H9 (cell line): ENCODE data around the gene SETDB2. TPM values are rescaled to one million over a fixed set of nuclear protein-coding genes. Genes with fewer than 3 reads are reported as not detected.

Experiments used
- DNase-seq: peaks from one replicate; pipeline ENCODE4 v3.0.0-alpha.2; 2017
- H2AFZ ChIP-seq: one replicate; pipeline ENCODE4 v1.6.1; 2013; ENCODE audit warnings: mild to moderate bottlenecking, low read length, control low read depth, moderate library complexity
- H2AK5ac ChIP-seq: 2 replicates; pipeline ENCODE4 v1.6.1; 2013; ENCODE audit warnings: low read length, control low read depth, mixed read lengths; ENCODE audit not compliant: insufficient read length
- H2BK120ac ChIP-seq: one replicate; pipeline ENCODE4 v1.6.1; 2013; ENCODE audit warnings: low read depth, mild to moderate bottlenecking, low read length, control low read depth, inconsistent platforms; ENCODE audit not compliant: poor library complexity, severe bottlenecking
- H2BK12ac ChIP-seq: 2 replicates; pipeline ENCODE4 v1.6.1; 2013; ENCODE audit warnings: low read length, control low read depth, mixed read lengths, low read depth; ENCODE audit not compliant: insufficient read length
- H2BK15ac ChIP-seq: 2 replicates; pipeline ENCODE4 v1.6.1; 2013; ENCODE audit warnings: low read depth, low read length, control low read depth
- H2BK20ac ChIP-seq: one replicate; pipeline ENCODE4 v1.6.1; 2013; ENCODE audit warnings: low read depth, mild to moderate bottlenecking, low read length, control low read depth, inconsistent platforms; ENCODE audit not compliant: poor library complexity, severe bottlenecking
- H2BK5ac ChIP-seq: 2 replicates; pipeline ENCODE4 v1.6.1; 2013; ENCODE audit warnings: low read length, control low read depth, mixed read lengths; ENCODE audit not compliant: insufficient read length
- H3K14ac ChIP-seq: 2 replicates; pipeline ENCODE4 v1.6.1; 2013; ENCODE audit warnings: low read length, control low read depth; ENCODE audit not compliant: insufficient read depth
- H3K18ac ChIP-seq: 2 replicates; pipeline ENCODE4 v1.6.1; 2013; ENCODE audit warnings: low read depth, mild to moderate bottlenecking, mixed read lengths, low read length, control low read depth; ENCODE audit not compliant: insufficient read length
- H3K23ac ChIP-seq: 2 replicates; pipeline ENCODE4 v1.6.1; 2013; ENCODE audit warnings: low read length, control low read depth, mixed read lengths, low read depth; ENCODE audit not compliant: insufficient read length
- H3K23me2 ChIP-seq: 2 replicates; pipeline ENCODE4 v1.6.1; 2013; ENCODE audit warnings: low read depth, mild to moderate bottlenecking, mixed read lengths, low read length, control low read depth; ENCODE audit not compliant: insufficient read length, poor library complexity, severe bottlenecking
- H3K27ac ChIP-seq: 2 replicates; pipeline ENCODE4 v1.5.1; 2013; ENCODE audit warnings: low read length, control low read depth, mixed read lengths, low read depth; ENCODE audit not compliant: insufficient read length
- H3K27me3 ChIP-seq: 2 replicates; pipeline ENCODE4 v1.6.1; 2013; ENCODE audit warnings: low read length, control low read depth, inconsistent platforms; ENCODE audit not compliant: insufficient read depth
- H3K4ac ChIP-seq: 2 replicates; pipeline ENCODE4 v1.6.1; 2013; ENCODE audit warnings: low read depth, mild to moderate bottlenecking, control low read depth, inconsistent platforms, low read length, moderate library complexity
- H3K4me1 ChIP-seq: 2 replicates; pipeline ENCODE4 v1.6.1; 2013; ENCODE audit warnings: low read length, control low read depth, inconsistent platforms; ENCODE audit not compliant: insufficient read depth
- H3K4me2 ChIP-seq: 2 replicates; pipeline ENCODE4 v1.6.1; 2013; ENCODE audit warnings: low read length, control low read depth, mixed read lengths; ENCODE audit not compliant: insufficient read length, insufficient read depth
- H3K56ac ChIP-seq: 2 replicates; pipeline ENCODE4 v1.6.1; 2013; ENCODE audit warnings: low read depth, mild to moderate bottlenecking, mixed read lengths, low read length, control low read depth; ENCODE audit not compliant: insufficient read length
- H3K79me1 ChIP-seq: 2 replicates; pipeline ENCODE4 v1.6.1; 2013; ENCODE audit warnings: low read depth, mild to moderate bottlenecking, moderate library complexity, low read length, control low read depth, inconsistent platforms; ENCODE audit not compliant: insufficient read depth, poor library complexity, severe bottlenecking
- H3K79me2 ChIP-seq: 2 replicates; pipeline ENCODE4 v1.6.1; 2013; ENCODE audit warnings: low read length, control low read depth, inconsistent platforms; ENCODE audit not compliant: insufficient read depth
- H3K9ac ChIP-seq: 2 replicates; pipeline ENCODE4 v1.6.1; 2013; ENCODE audit warnings: low read length, control low read depth, mixed read lengths; ENCODE audit not compliant: insufficient read length; ENCODE audit errors: extremely low read depth
- H3K9me3 ChIP-seq: one replicate; pipeline ENCODE4 v1.6.1; 2013; ENCODE audit warnings: low read depth, low read length, inconsistent platforms; ENCODE audit not compliant: control insufficient read depth
- H3T11ph ChIP-seq: one replicate; pipeline ENCODE4 v1.6.1; 2013; ENCODE audit warnings: mild to moderate bottlenecking, low read length, control low read depth, inconsistent platforms
- H4K20me1 ChIP-seq: one replicate; pipeline ENCODE4 v1.6.1; 2013; ENCODE audit not compliant: control insufficient read depth, insufficient read length, insufficient read depth
- H4K5ac ChIP-seq: 2 replicates; pipeline ENCODE4 v1.6.1; 2013; ENCODE audit warnings: low read depth, mild to moderate bottlenecking, mixed read lengths, low read length, control low read depth; ENCODE audit not compliant: insufficient read length
- H4K8ac ChIP-seq: replicated peaks from 2 replicates; pipeline ENCODE4 v1.6.1; 2013; ENCODE audit warnings: low read length, control low read depth, mixed read lengths, low read depth; ENCODE audit not compliant: insufficient read length
- H4K91ac ChIP-seq: 2 replicates; pipeline ENCODE4 v1.6.1; 2013; ENCODE audit warnings: low read depth, mild to moderate bottlenecking, moderate library complexity, mixed read lengths, low read length, control low read depth; ENCODE audit not compliant: insufficient read length
- H3K27ac Mint-ChIP-seq, 3 experiments: 2 replicates in 2 of 3; 3 replicates in 1 of 3; pipeline ENCODE4 v1.8.0; 2020 to 2021; ENCODE audit warnings: mixed read lengths in 3 of 3, mild to moderate bottlenecking in 1 of 3, moderate library complexity in 1 of 3
- H3K27me3 Mint-ChIP-seq: 2 replicates; pipeline ENCODE4 v1.8.0; 2021; ENCODE audit warnings: low read depth, mild to moderate bottlenecking, moderate library complexity, mixed read lengths
- H3K36me3 Mint-ChIP-seq, 3 experiments: 2 replicates in 2 of 3; 3 replicates in 1 of 3; pipeline ENCODE4 v1.8.0; 2020 to 2021; ENCODE audit warnings: low read depth in 3 of 3, mixed read lengths in 3 of 3; ENCODE audit not compliant: insufficient read depth in 1 of 3
- H3K4me1 Mint-ChIP-seq, 2 experiments: 2 replicates each; pipeline ENCODE4 v1.8.0; 2020; ENCODE audit warnings: mixed read lengths in 2 of 2
- H3K4me3 Mint-ChIP-seq, 2 experiments: 2 replicates in 1 of 2; 3 replicates in 1 of 2; pipeline ENCODE4 v1.8.0; 2020 to 2021; ENCODE audit warnings: mild to moderate bottlenecking in 2 of 2, mixed read lengths in 2 of 2, moderate library complexity in 1 of 2
- H3K9me3 Mint-ChIP-seq, 2 experiments: 2 replicates in 1 of 2; 3 replicates in 1 of 2; pipeline ENCODE4 v1.8.0; 2020; ENCODE audit warnings: mild to moderate bottlenecking in 2 of 2, mixed read lengths in 2 of 2, moderate library complexity in 1 of 2
- CTCF ChIP-seq: fragments of 200-600 bp; sonication (generic); conservative IDR thresholded peaks from 3 replicates; pipeline ENCODE4 v1.8.0; 2021; ENCODE audit warnings: antibody characterized with exemption, mild to moderate bottlenecking
- WGBS: extraction: QIAGEN DNeasy Blood & Tissue Kit; methylation state at CpG from one replicate; pipeline ENCODE4 v1.1.7; 2013; ENCODE audit warnings: missing lambda C conversion rate, low lambda C conversion rate, mixed read lengths; ENCODE audit not compliant: insufficient read length; ENCODE audit errors: extremely low coverage; 5-methylcytosine and 5-hydroxymethylcytosine counted together
- total RNA-seq: library from RNA; stranded (reverse); gene quantifications from 2 replicates; pipeline ENCODE4 v1.2.1, GENCODE V29; 2021

Gene SETDB2
- total RNA-seq, 1 experiment from 2014 or later: 5.7 TPM

- Histone ChIP-seq H3K27ac (no peak overlapping the region), H3K4me1 (no peaks in the 10 kb centered on the region), H3K9me3 (no peaks in the 10 kb centered on the region), H4K8ac (no peak overlapping the region), H2BK5ac (no peak overlapping the region), H2BK120ac (no peak overlapping the region), H3K23me2 (peaks cover 13% of the 10 kb centered on the region), H3K18ac (no peak overlapping the region), H3K23ac (no peak overlapping the region), H2AK5ac (no peak overlapping the region), H4K20me1 (no peaks in the 10 kb centered on the region), H3K4ac (no peak overlapping the region), H3K56ac (no peak overlapping the region), H2BK15ac (no peak overlapping the region), H4K5ac (no peak overlapping the region), H2BK12ac (no peak overlapping the region), H3K14ac (no peak overlapping the region), H3K79me2 (no peaks in the 10 kb centered on the region), H2BK20ac (no peak overlapping the region), H3K9ac (no peak overlapping the region), H3K4me2 (no peak overlapping the region), H2AFZ (no peak overlapping the region), H3T11ph (no peak overlapping the region), H3K27me3 (no peaks in the 10 kb centered on the region), H4K91ac (no peak overlapping the region), H3K79me1 (no peaks in the 10 kb centered on the region)
- WGBS: no CpG with 5 or more reads among the region's 3 CpGs
- no peaks in the 10 kb centered on the region for H3K27me3 Mint-ChIP-seq
- H3K4me3 Mint-ChIP-seq: no peak overlapping the region
- peaks cover 13 to 26% of the 10 kb centered on the region in 2 experiments; a peak in 3 of 4 replicates for H3K4me1 Mint-ChIP-seq
- H3K36me3 Mint-ChIP-seq: peaks cover 0 to 1% (median 0%) of the 10 kb centered on the region in 3 experiments; a peak in 2 of 7 replicates
- no peak for TF ChIP-seq CTCF
- no peak for DNase-seq
- no peak overlapping the region for H3K27ac Mint-ChIP-seq
- H3K9me3 Mint-ChIP-seq: no peaks in the 10 kb centered on the region; a peak in 2 of 5 replicates
Observed at GRCh38 chr13:49441312-49441711, 2.8 kb upstream of the SETDB2 start.
